ENCODE measurements around the gene ADH5.

The ADH5 gene

GRCh38 chr4:99033956-99034355, 54.6 kb downstream of the ADH5 start:
- no peak overlapping the region for H3K4me3 ChIP-seq (ENCODE audit: low read depth, low read length)
- peak; percentile 42 for DNase-seq (ENCODE audit: low read depth, low spot score)
- no peak for TF ChIP-seq CTCF (IDR thresholded peaks at IDR 0.05; ENCODE audit: low read depth, low read length)
- in situ Hi-C loops (cut with HindIII; ENCODE audit: low sequenced_read_pairs): no loop called here

- in situ Hi-C loops (cut with HindIII; ENCODE audit: low sequenced_read_pairs): no loop called here
- TF ChIP-seq CTCF (IDR thresholded peaks at IDR 0.05; ENCODE audit: low read depth, low read length): no peak
Observed at GRCh38 chr4:99029852-99030251, 58.7 kb downstream of the ADH5 start.

GRCh38 chr4:99029018-99029735, 59.4 kb downstream of the ADH5 start:
- TF ChIP-seq CTCF (IDR thresholded peaks at IDR 0.05; ENCODE audit: low read depth, low read length): no peak
- no peak overlapping the region for H3K4me3 ChIP-seq (ENCODE audit: low read depth, low read length)
- in situ Hi-C loops (cut with HindIII; ENCODE audit: low sequenced_read_pairs): no loop called here
- DNase-seq (ENCODE audit: low read depth, low spot score): no peak

More at GRCh38 chr4:99029852-99030251, 58.7 kb downstream of the ADH5 start:
- no peak overlapping the region for H3K4me3 ChIP-seq (ENCODE audit: low read depth, low read length)
- DNase-seq (ENCODE audit: low read depth, low spot score): no peak

GRCh38 chr4:99028187-99028586, 60.4 kb downstream of the ADH5 start:
- no peak for TF ChIP-seq CTCF (IDR thresholded peaks at IDR 0.05; ENCODE audit: low read depth, low read length)
- H3K4me3 ChIP-seq (ENCODE audit: low read depth, low read length): no peak overlapping the region
- in situ Hi-C loops (cut with HindIII; ENCODE audit: low sequenced_read_pairs): no loop called here
- DNase-seq (ENCODE audit: low read depth, low spot score): no peak

- in situ Hi-C loops (cut with HindIII; ENCODE audit: low sequenced_read_pairs): no loop called here
- DNase-seq (ENCODE audit: low read depth, low spot score): no peak
- no peak for TF ChIP-seq CTCF (IDR thresholded peaks at IDR 0.05; ENCODE audit: low read depth, low read length)
Observed at GRCh38 chr4:99027304-99027703, 61.3 kb downstream of the ADH5 start.

GRCh38 chr4:99025506-99025905, 63.1 kb downstream of the ADH5 start:
- H3K4me3 ChIP-seq (ENCODE audit: low read depth, low read length): no peak overlapping the region
- in situ Hi-C loops (cut with HindIII; ENCODE audit: low sequenced_read_pairs): no loop called here
- DNase-seq (ENCODE audit: low read depth, low spot score): no peak
- TF ChIP-seq CTCF (IDR thresholded peaks at IDR 0.05; ENCODE audit: low read depth, low read length): no peak

More at GRCh38 chr4:99027304-99027703, 61.3 kb downstream of the ADH5 start:
- H3K4me3 ChIP-seq (ENCODE audit: low read depth, low read length): no peak overlapping the region
